Central memory CD8-positive, alpha-beta T cell (primary cell): ENCODE measurements around the gene TTC21A.

Experiments
- ATAC-seq: fragments of 150-1000 bp; cut with Tn5 transposase; replicated peaks from 2 replicates; pipeline ENCODE4 v1.10.0; 2022; ENCODE audit warnings: mild to moderate bottlenecking, moderate FRiP score, moderate number of reproducible peaks; ENCODE audit not compliant: poor library complexity, severe bottlenecking; ENCODE audit errors: extremely low read depth
- DNase-seq, 2 donors: peaks; one replicate each; pipeline ENCODE4 v3.0.0; 2021; ENCODE audit warnings: low spot score in 2 of 2
- H3K27ac Mint-ChIP-seq: one replicate; pipeline ENCODE4 v1.8.0; 2022; ENCODE audit warnings: low read depth, mild to moderate bottlenecking, moderate library complexity, mixed read lengths
- H3K27me3 Mint-ChIP-seq: one replicate; pipeline ENCODE4 v1.8.0; 2022; ENCODE audit warnings: mixed read lengths
- H3K36me3 Mint-ChIP-seq: one replicate; pipeline ENCODE4 v1.8.0; 2022; ENCODE audit warnings: mild to moderate bottlenecking, moderate library complexity, mixed read lengths; ENCODE audit not compliant: insufficient read depth
- H3K4me1 Mint-ChIP-seq: one replicate; pipeline ENCODE4 v1.8.0; 2022; ENCODE audit warnings: mixed read lengths
- H3K4me3 Mint-ChIP-seq: one replicate; pipeline ENCODE4 v1.8.0; 2022; ENCODE audit warnings: mild to moderate bottlenecking, moderate library complexity, mixed read lengths
- H3K9me3 Mint-ChIP-seq: one replicate; pipeline ENCODE4 v1.8.0; 2022; ENCODE audit warnings: mixed read lengths

The TTC21A gene

GRCh38 chr3:39113291-39113690 is 5.8 kb downstream of the TTC21A start:
- no peaks in the 10 kb centered on the region for H3K9me3 Mint-ChIP-seq
- H3K27me3 Mint-ChIP-seq, result no peaks in the 10 kb centered on the region
- H3K27ac Mint-ChIP-seq, result no peak overlapping the region
- H3K4me1 Mint-ChIP-seq, result peaks cover 13% of the 10 kb centered on the region
- peaks cover 3% of the 10 kb centered on the region for H3K36me3 Mint-ChIP-seq
- no peak for ATAC-seq
- DNase-seq, result no peak
- H3K4me3 Mint-ChIP-seq, result no peak overlapping the region

GRCh38 chr3:39114456-39114855 is 7.0 kb downstream of the TTC21A start:
- H3K27ac Mint-ChIP-seq, result no peak overlapping the region
- DNase-seq, result no peak
- peaks cover 1% of the 10 kb centered on the region for H3K4me1 Mint-ChIP-seq
- no peak for ATAC-seq
- no peaks in the 10 kb centered on the region for H3K9me3 Mint-ChIP-seq
- no peaks in the 10 kb centered on the region for H3K27me3 Mint-ChIP-seq
- no peak overlapping the region for H3K4me3 Mint-ChIP-seq
- H3K36me3 Mint-ChIP-seq, result peaks cover 1% of the 10 kb centered on the region

- Mint-ChIP-seq H3K4me3 (no peak overlapping the region), H3K9me3 (no peaks in the 10 kb centered on the region), H3K27me3 (no peaks in the 10 kb centered on the region), H3K4me1 (no peaks in the 10 kb centered on the region), H3K27ac (no peak overlapping the region), H3K36me3 (peaks cover 1% of the 10 kb centered on the region)
- no peak for DNase-seq
- ATAC-seq, result no peak
Measured at GRCh38 chr3:39115870-39116269, 8.4 kb downstream of the TTC21A start.

- H3K27ac Mint-ChIP-seq, result no peak overlapping the region
- ATAC-seq (no peak), DNase-seq (no peak)
- no peaks in the 10 kb centered on the region for H3K4me1 Mint-ChIP-seq
- no peak overlapping the region for H3K4me3 Mint-ChIP-seq
- no peaks in the 10 kb centered on the region for H3K9me3 Mint-ChIP-seq
- H3K36me3 Mint-ChIP-seq, result peaks cover 1% of the 10 kb centered on the region
- H3K27me3 Mint-ChIP-seq, result no peaks in the 10 kb centered on the region
Measured at GRCh38 chr3:39118079-39118478, 10.6 kb downstream of the TTC21A start.

GRCh38 chr3:39118931-39119660 is 11.6 kb downstream of the TTC21A start:
- H3K27me3 Mint-ChIP-seq, result no peaks in the 10 kb centered on the region
- no peak overlapping the region for H3K4me3 Mint-ChIP-seq
- peaks cover 1% of the 10 kb centered on the region for H3K36me3 Mint-ChIP-seq
- no peaks in the 10 kb centered on the region for H3K9me3 Mint-ChIP-seq
- DNase-seq (no peak), ATAC-seq (no peak)
- H3K4me1 Mint-ChIP-seq, result no peaks in the 10 kb centered on the region
- no peak overlapping the region for H3K27ac Mint-ChIP-seq

- Mint-ChIP-seq H3K27me3 (no peaks in the 10 kb centered on the region), H3K27ac (no peak overlapping the region), H3K9me3 (no peaks in the 10 kb centered on the region), H3K4me3 (no peak overlapping the region), H3K36me3 (peaks cover 4% of the 10 kb centered on the region), H3K4me1 (peaks cover 2% of the 10 kb centered on the region)
- ATAC-seq (no peak), DNase-seq (no peak)
Measured at GRCh38 chr3:39121621-39122020, 14.1 kb downstream of the TTC21A start.

GRCh38 chr3:39122813-39123212 is 15.3 kb downstream of the TTC21A start:
- Mint-ChIP-seq H3K27ac (no peak overlapping the region), H3K27me3 (no peaks in the 10 kb centered on the region), H3K36me3 (peaks cover 2% of the 10 kb centered on the region), H3K9me3 (no peaks in the 10 kb centered on the region), H3K4me3 (no peak overlapping the region), H3K4me1 (peaks cover 13% of the 10 kb centered on the region)
- no peak for DNase-seq
- no peak for ATAC-seq

GRCh38 chr3:39124876-39125840 is 17.7 kb downstream of the TTC21A start:
- H3K36me3 Mint-ChIP-seq, result peaks cover 2% of the 10 kb centered on the region
- H3K27ac Mint-ChIP-seq, result no peak overlapping the region
- H3K4me3 Mint-ChIP-seq, result no peak overlapping the region
- peaks cover 21% of the 10 kb centered on the region for H3K4me1 Mint-ChIP-seq
- H3K27me3 Mint-ChIP-seq, result no peaks in the 10 kb centered on the region
- no peaks in the 10 kb centered on the region for H3K9me3 Mint-ChIP-seq
- ATAC-seq, result no peak
- DNase-seq, result no peak

- no peak for DNase-seq
- H3K27me3 Mint-ChIP-seq, result no peaks in the 10 kb centered on the region
- peaks cover 2% of the 10 kb centered on the region for H3K36me3 Mint-ChIP-seq
- H3K9me3 Mint-ChIP-seq, result no peaks in the 10 kb centered on the region
- H3K27ac Mint-ChIP-seq, result no peak overlapping the region
- peaks cover 21% of the 10 kb centered on the region for H3K4me1 Mint-ChIP-seq
- no peak overlapping the region for H3K4me3 Mint-ChIP-seq
- no peak for ATAC-seq
Measured at GRCh38 chr3:39125841-39126500, 18.5 kb downstream of the TTC21A start.

GRCh38 chr3:39126532-39127071 is 19.1 kb downstream of the TTC21A start:
- no peak for DNase-seq

GRCh38 chr3:39127269-39127907 is 19.9 kb downstream of the TTC21A start:
- Mint-ChIP-seq H3K4me1 (peaks cover 21% of the 10 kb centered on the region), H3K27me3 (no peaks in the 10 kb centered on the region), H3K9me3 (no peaks in the 10 kb centered on the region), H3K36me3 (peaks cover 2% of the 10 kb centered on the region), H3K27ac (peak overlapping the region; percentile 64), H3K4me3 (peak overlapping the region; percentile 8)
- ATAC-seq (peak; percentile 31), DNase-seq (no peak)

More at GRCh38 chr3:39126532-39127071, 19.1 kb downstream of the TTC21A start:
- Mint-ChIP-seq H3K9me3 (no peaks in the 10 kb centered on the region), H3K4me1 (peaks cover 21% of the 10 kb centered on the region), H3K27ac (no peak overlapping the region), H3K4me3 (no peak overlapping the region), H3K36me3 (peaks cover 2% of the 10 kb centered on the region), H3K27me3 (no peaks in the 10 kb centered on the region)
- ATAC-seq, result no peak

GRCh38 chr3:39127908-39128304 is 20.4 kb downstream of the TTC21A start:
- H3K9me3 Mint-ChIP-seq, result no peaks in the 10 kb centered on the region
- peaks cover 2% of the 10 kb centered on the region for H3K36me3 Mint-ChIP-seq
- no peaks in the 10 kb centered on the region for H3K27me3 Mint-ChIP-seq
- peak overlapping the region; percentile 64 for H3K27ac Mint-ChIP-seq
- peak overlapping the region; percentile 8 for H3K4me3 Mint-ChIP-seq
- H3K4me1 Mint-ChIP-seq, result peaks cover 21% of the 10 kb centered on the region
- DNase-seq (no peak), ATAC-seq (peak; percentile 82)
